Measurements from ENCODE around the gene CCL8. TPM values are rescaled to one million over a fixed set of nuclear protein-coding genes. Genes with fewer than 3 reads are reported as not detected.

The CCL8 gene
- total RNA-seq, 1 donor from 2014 or later: 2.9 TPM

- DNase-seq (ENCODE audit: low spot score): peak; percentile 15
These were observed 47.4 kb downstream of the CCL8 start for GRCh38 chr17:34366529-34367107.

- DNase-seq (ENCODE audit: low spot score): no peak
These were observed 48.4 kb downstream of the CCL8 start for GRCh38 chr17:34367486-34368195.

GRCh38 chr17:34368196-34368945 lies 49.1 kb downstream of the CCL8 start:
- DNase-seq (ENCODE audit: low spot score): no peak

- DNase-seq (ENCODE audit: low spot score): no peak
These were observed 49.8 kb downstream of the CCL8 start for GRCh38 chr17:34368946-34369500.

GRCh38 chr17:34369571-34369970 lies 50.3 kb downstream of the CCL8 start:
- no peak for DNase-seq (ENCODE audit: low spot score)

GRCh38 chr17:34370376-34370996 lies 51.3 kb downstream of the CCL8 start:
- DNase-seq (ENCODE audit: low spot score): no peak

GRCh38 chr17:34370997-34371395 lies 51.8 kb downstream of the CCL8 start:
- DNase-seq (ENCODE audit: low spot score): peak; percentile 13

Other genes with a start within 250 kb of the CCL8 start
- 27.7 TPM for gene CCL2, start 64.2 kb upstream of the CCL8 start, total RNA-seq (ENCODE audit: insufficient read depth, low replicate concordance)
- 2.6 TPM for gene CCL7, start 49.2 kb upstream of the CCL8 start, total RNA-seq (ENCODE audit: insufficient read depth, low replicate concordance)
- gene CCL11, start 33.7 kb upstream of the CCL8 start, total RNA-seq (ENCODE audit: insufficient read depth, low replicate concordance): 1.2 TPM
- gene CCL13, start 37.0 kb downstream of the CCL8 start, total RNA-seq (ENCODE audit: insufficient read depth, low replicate concordance): not detected
- gene CCL1, start 43.8 kb downstream of the CCL8 start, total RNA-seq (ENCODE audit: insufficient read depth, low replicate concordance): not detected